ENCODE results near the gene OSBPL9.
"Not testable (repeated sequence)": the region's sequence is repeated elsewhere in the genome, so short reads cannot be mapped to it uniquely, and the experiment has no call there.

The OSBPL9 gene

DNA sequence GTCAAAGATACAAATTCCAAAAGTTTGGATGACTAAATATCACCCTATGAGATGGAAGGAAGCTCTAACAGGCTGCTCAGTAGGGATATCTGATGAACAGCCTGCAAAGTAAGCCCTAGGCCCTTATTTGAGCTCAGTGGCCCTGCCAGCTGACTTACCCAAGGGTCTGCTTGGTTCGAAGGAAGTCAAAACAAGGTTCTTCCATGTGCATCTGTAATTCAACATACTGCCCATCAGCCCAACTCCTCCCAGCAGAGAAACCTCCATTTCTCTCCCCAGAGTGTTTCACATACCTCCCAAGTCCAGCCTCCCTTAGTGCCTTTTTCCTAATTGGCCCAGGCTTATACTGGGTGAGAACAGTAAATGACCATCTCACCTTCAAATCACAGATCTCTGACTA is 175.0 kb downstream of the OSBPL9 start:
- peaks cover 88% of the 10 kb centered on the region for H3K36me3 ChIP-seq (ENCODE audit: insufficient read depth, low read length)

DNA sequence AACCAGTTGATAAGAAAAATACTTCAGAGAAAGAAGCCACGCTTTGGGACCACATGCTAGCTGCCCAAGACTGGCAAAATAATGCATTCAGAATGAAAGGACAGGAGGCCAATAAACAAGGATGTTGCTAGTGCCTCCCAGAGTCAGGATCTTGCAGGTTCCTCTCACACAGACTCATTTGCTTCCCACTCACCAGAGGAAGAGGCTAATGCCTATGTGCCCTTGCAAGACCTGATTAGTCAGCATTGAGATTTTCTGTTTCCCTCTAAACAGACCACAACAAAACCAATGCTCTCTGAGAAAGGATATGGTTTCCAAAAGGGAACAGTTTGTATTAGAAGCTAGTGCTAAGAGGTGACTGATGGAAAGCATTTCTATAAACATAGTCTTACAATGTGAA is 176.0 kb downstream of the OSBPL9 start:
- H3K9ac ChIP-seq (ENCODE audit: insufficient read length) = no peak overlapping the region
- no peaks in the 10 kb centered on the region for H3K9me3 ChIP-seq (ENCODE audit: low read depth, low read length)
- peaks cover 88% of the 10 kb centered on the region for H3K36me3 ChIP-seq (ENCODE audit: insufficient read depth, low read length)
- no peak overlapping the region for H3K27ac ChIP-seq
- no peak overlapping the region for H3K4me3 ChIP-seq
- TF ChIP-seq EZH2 (IDR thresholded peaks at IDR 0.05) (no peak), FOXP2 (optimal IDR thresholded peaks at IDR 0.05; ENCODE audit: control extremely low read depth, extremely low read length, insufficient read depth) (no peak), POLR2AphosphoS5 (IDR thresholded peaks at IDR 0.05; ENCODE audit: borderline replicate concordance, low read depth, low read length) (no peak)
- no peak for DNase-seq (ENCODE audit: low read depth, low spot score)

More for the DNA sequence above, 175.0 kb downstream of the OSBPL9 start:
- Histone ChIP-seq H3K4me3 (no peak overlapping the region), H3K9ac (ENCODE audit: insufficient read length) (no peak overlapping the region), H3K9me3 (ENCODE audit: low read depth, low read length) (no peaks in the 10 kb centered on the region), H3K27ac (no peak overlapping the region)
- DNase-seq (ENCODE audit: low read depth, low spot score) = no peak
- TF ChIP-seq POLR2AphosphoS5 (IDR thresholded peaks at IDR 0.05; ENCODE audit: borderline replicate concordance, low read depth, low read length) (no peak), EZH2 (IDR thresholded peaks at IDR 0.05) (no peak), FOXP2 (optimal IDR thresholded peaks at IDR 0.05; ENCODE audit: control extremely low read depth, extremely low read length, insufficient read depth) (no peak)

DNA sequence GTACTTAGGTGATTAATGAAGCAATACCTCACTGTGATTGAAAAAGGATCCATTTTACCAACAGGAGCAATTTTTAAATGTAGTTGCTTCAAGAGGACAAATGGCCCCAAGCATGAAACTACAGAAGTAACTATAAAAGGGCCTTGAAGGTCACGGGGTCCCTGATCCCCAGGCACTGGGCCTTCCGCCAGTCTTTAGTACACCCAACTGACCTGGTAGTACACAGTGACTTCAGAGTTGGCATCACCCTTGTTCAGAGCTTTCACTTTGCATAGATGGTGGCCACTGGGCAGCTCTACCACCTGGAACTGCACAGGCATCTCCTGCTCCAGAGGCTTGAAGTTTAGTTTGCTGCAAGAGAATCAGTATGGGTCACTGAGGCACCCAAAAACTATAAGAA is 177.4 kb downstream of the OSBPL9 start:
- peaks cover 86% of the 10 kb centered on the region for H3K36me3 ChIP-seq (ENCODE audit: insufficient read depth, low read length)
- no peak for DNase-seq (ENCODE audit: low read depth, low spot score)
- TF ChIP-seq FOXP2 (optimal IDR thresholded peaks at IDR 0.05; ENCODE audit: control extremely low read depth, extremely low read length, insufficient read depth) = no peak
- TF ChIP-seq POLR2AphosphoS5 (IDR thresholded peaks at IDR 0.05; ENCODE audit: borderline replicate concordance, low read depth, low read length) = no peak
- no peak for TF ChIP-seq EZH2 (IDR thresholded peaks at IDR 0.05)

GRCh38 chr1:51794868-51795267 is 178.0 kb downstream of the OSBPL9 start:
- Histone ChIP-seq H3K9me3 (ENCODE audit: low read depth, low read length) (no peaks in the 10 kb centered on the region), H3K27ac (no peak overlapping the region), H3K36me3 (ENCODE audit: insufficient read depth, low read length) (peaks cover 86% of the 10 kb centered on the region), H3K9ac (ENCODE audit: insufficient read length) (no peak overlapping the region), H3K4me3 (no peak overlapping the region)
- TF ChIP-seq EZH2 (IDR thresholded peaks at IDR 0.05) = no peak
- TF ChIP-seq POLR2AphosphoS5 (IDR thresholded peaks at IDR 0.05; ENCODE audit: borderline replicate concordance, low read depth, low read length) = no peak
- no peak for TF ChIP-seq FOXP2 (optimal IDR thresholded peaks at IDR 0.05; ENCODE audit: control extremely low read depth, extremely low read length, insufficient read depth)
- DNase-seq (ENCODE audit: low read depth, low spot score) = no peak

More for the DNA sequence above, 177.4 kb downstream of the OSBPL9 start:
- Histone ChIP-seq H3K27ac (no peak overlapping the region), H3K9ac (ENCODE audit: insufficient read length) (no peak overlapping the region), H3K9me3 (ENCODE audit: low read depth, low read length) (no peaks in the 10 kb centered on the region), H3K4me3 (no peak overlapping the region)

DNA sequence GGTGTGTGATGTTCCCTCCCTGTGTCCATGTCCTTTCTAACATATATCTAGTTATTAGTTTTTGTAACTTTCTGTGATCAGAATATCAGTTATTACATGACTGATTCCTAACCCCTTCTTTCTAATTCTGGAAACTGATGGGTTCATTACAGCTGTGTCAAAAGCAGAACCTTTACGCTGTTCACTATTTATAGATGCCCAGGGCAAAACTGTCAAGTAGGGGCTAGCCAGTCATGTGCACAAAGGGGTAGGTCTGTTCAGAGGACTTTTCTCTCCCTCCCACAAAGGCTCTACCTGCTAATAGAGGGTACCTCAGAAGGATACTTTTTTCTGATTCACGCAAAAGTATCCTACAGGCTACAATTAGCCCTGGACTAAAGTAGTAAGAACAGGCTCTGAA is 182.5 kb downstream of the OSBPL9 start:
- Histone ChIP-seq H3K27ac (no peak overlapping the region), H3K36me3 (ENCODE audit: insufficient read depth, low read length) (peaks cover 83% of the 10 kb centered on the region)

GRCh38 chr1:51814513-51814912 is 197.6 kb downstream of the OSBPL9 start:
- Histone ChIP-seq H3K9me3 (ENCODE audit: low read depth, low read length) (no peaks in the 10 kb centered on the region), H3K9ac (ENCODE audit: insufficient read length) (no peak overlapping the region), H3K4me3 (no peak overlapping the region), H3K27ac (no peak overlapping the region), H3K36me3 (ENCODE audit: insufficient read depth, low read length) (peaks cover 81% of the 10 kb centered on the region)
- DNase-seq (ENCODE audit: low read depth, low spot score) = no peak
- TF ChIP-seq EZH2 (IDR thresholded peaks at IDR 0.05) (no peak), FOXP2 (optimal IDR thresholded peaks at IDR 0.05; ENCODE audit: control extremely low read depth, extremely low read length, insufficient read depth) (no peak), POLR2AphosphoS5 (IDR thresholded peaks at IDR 0.05; ENCODE audit: borderline replicate concordance, low read depth, low read length) (no peak)

More for the DNA sequence above, 182.5 kb downstream of the OSBPL9 start:
- Histone ChIP-seq H3K9me3 (ENCODE audit: low read depth, low read length) (no peaks in the 10 kb centered on the region), H3K9ac (ENCODE audit: insufficient read length) (no peak overlapping the region), H3K4me3 (no peak overlapping the region)
- DNase-seq (ENCODE audit: low read depth, low spot score) = no peak
- TF ChIP-seq POLR2AphosphoS5 (IDR thresholded peaks at IDR 0.05; ENCODE audit: borderline replicate concordance, low read depth, low read length) = no peak
- no peak for TF ChIP-seq EZH2 (IDR thresholded peaks at IDR 0.05)
- TF ChIP-seq FOXP2 (optimal IDR thresholded peaks at IDR 0.05; ENCODE audit: control extremely low read depth, extremely low read length, insufficient read depth) = no peak

GRCh38 chr1:51818487-51818886 is 201.6 kb downstream of the OSBPL9 start:
- no peak overlapping the region for H3K4me3 ChIP-seq
- H3K36me3 ChIP-seq (ENCODE audit: insufficient read depth, low read length) = peaks cover 82% of the 10 kb centered on the region
- H3K9ac ChIP-seq (ENCODE audit: insufficient read length) = no peak overlapping the region

DNA sequence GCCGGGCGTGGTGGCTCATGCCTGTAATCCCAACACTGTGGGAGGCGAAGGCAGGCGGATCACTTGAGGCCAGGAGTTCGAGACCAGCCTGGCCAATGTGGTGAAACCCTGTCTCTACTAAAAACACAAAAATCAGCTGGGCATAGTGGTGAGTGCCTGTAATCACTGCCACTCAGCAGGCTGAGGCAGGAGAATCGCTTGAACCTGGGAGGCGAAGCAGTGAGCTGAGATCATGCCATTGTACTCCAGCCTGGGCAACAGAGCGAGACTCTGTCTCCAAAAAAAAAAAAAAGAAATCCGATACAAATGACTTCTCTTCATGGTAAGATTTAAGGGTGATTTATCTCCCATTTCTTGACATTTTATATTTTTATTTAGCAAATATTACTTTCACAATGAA is 202.1 kb downstream of the OSBPL9 start:
- not testable (repeated sequence) for DNase-seq (ENCODE audit: low read depth, low spot score); H3K9ac ChIP-seq (ENCODE audit: insufficient read length); H3K4me3 ChIP-seq; H3K27ac ChIP-seq; H3K9me3 ChIP-seq (ENCODE audit: low read depth, low read length)
- H3K36me3 ChIP-seq (ENCODE audit: insufficient read depth, low read length) = peaks cover 78% of the 10 kb centered on the region

More at GRCh38 chr1:51818487-51818886, 201.6 kb downstream of the OSBPL9 start:
- DNase-seq (ENCODE audit: low read depth, low spot score) = no peak
- Histone ChIP-seq H3K9me3 (ENCODE audit: low read depth, low read length) (no peaks in the 10 kb centered on the region), H3K27ac (no peak overlapping the region)
- no peak for TF ChIP-seq FOXP2 (optimal IDR thresholded peaks at IDR 0.05; ENCODE audit: control extremely low read depth, extremely low read length, insufficient read depth)
- TF ChIP-seq EZH2 (IDR thresholded peaks at IDR 0.05) = no peak
- no peak for TF ChIP-seq POLR2AphosphoS5 (IDR thresholded peaks at IDR 0.05; ENCODE audit: borderline replicate concordance, low read depth, low read length)

- Histone ChIP-seq H3K4me3 (no peak overlapping the region), H3K27ac (no peak overlapping the region), H3K9ac (ENCODE audit: insufficient read length) (no peak overlapping the region), H3K9me3 (ENCODE audit: low read depth, low read length) (no peaks in the 10 kb centered on the region), H3K36me3 (ENCODE audit: insufficient read depth, low read length) (peaks cover 76% of the 10 kb centered on the region)
- DNase-seq (ENCODE audit: low read depth, low spot score) = no peak
- no peak for TF ChIP-seq POLR2AphosphoS5 (IDR thresholded peaks at IDR 0.05; ENCODE audit: borderline replicate concordance, low read depth, low read length)
These were observed 202.9 kb downstream of the OSBPL9 start for GRCh38 chr1:51819810-51820209.
